ENCODE results near the gene CHN1. TPM values are rescaled to one million over a fixed set of nuclear protein-coding genes. Genes with fewer than 3 reads are reported as not detected.

Gene CHN1
- total RNA-seq, 1 donor from 2014 or later: 16.8 TPM

DNA sequence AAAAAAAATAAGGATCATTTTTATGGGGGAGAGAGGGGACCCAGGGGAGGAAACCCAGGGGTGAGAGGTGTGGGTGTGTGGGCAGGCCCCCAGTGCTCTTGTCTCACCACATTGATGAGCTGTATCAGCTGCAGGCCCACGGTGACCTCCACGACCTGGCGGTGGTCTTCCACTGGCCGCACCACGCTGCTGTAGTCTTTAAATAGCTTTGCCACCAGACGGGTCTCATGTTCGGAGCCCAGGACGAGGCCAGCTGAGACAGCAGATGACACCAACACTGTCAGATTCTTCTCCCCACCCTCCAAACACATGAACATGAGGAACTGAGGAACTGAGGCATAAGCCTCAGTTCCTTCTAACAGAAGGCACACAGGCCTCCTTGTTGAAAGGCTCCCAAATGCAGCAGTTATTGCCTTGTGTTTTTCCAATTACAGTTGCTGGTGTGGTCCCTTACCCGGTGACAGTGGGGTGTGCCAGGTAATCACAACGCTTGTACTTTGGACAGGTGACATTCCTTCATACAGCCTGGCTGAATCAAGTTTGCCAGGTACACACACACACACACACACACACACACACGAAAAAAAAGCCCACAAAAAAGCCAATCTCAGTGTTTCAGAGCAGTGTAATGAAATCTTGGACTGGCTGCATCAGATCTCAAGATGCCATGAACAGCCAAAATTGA is 245.7 kb downstream of the CHN1 start:
- ATAC-seq: no peak
- no peak for DNase-seq
- no peak overlapping the region for H3K4me3 ChIP-seq
- no peaks in the 10 kb centered on the region for H3K27me3 ChIP-seq (ENCODE audit: low read depth)
- TF ChIP-seq, protein P1, sequence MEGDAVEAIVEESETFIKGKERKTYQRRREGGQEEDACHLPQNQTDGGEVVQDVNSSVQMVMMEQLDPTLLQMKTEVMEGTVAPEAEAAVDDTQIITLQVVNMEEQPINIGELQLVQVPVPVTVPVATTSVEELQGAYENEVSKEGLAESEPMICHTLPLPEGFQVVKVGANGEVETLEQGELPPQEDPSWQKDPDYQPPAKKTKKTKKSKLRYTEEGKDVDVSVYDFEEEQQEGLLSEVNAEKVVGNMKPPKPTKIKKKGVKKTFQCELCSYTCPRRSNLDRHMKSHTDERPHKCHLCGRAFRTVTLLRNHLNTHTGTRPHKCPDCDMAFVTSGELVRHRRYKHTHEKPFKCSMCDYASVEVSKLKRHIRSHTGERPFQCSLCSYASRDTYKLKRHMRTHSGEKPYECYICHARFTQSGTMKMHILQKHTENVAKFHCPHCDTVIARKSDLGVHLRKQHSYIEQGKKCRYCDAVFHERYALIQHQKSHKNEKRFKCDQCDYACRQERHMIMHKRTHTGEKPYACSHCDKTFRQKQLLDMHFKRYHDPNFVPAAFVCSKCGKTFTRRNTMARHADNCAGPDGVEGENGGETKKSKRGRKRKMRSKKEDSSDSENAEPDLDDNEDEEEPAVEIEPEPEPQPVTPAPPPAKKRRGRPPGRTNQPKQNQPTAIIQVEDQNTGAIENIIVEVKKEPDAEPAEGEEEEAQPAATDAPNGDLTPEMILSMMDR (IDR thresholded peaks at IDR 0.05): no peak
- H3K4me1 ChIP-seq: no peaks in the 10 kb centered on the region
- no peaks in the 10 kb centered on the region for H3K9me3 ChIP-seq
- H3K27ac ChIP-seq: no peak overlapping the region
- no peaks in the 10 kb centered on the region for H3K36me3 ChIP-seq
- intact Hi-C loops (cut with DNase I): loop anchor here (10.0 kb wide), 1 partner anchor 225 kb away; no protein-coding TSS in a partner anchor

DNA sequence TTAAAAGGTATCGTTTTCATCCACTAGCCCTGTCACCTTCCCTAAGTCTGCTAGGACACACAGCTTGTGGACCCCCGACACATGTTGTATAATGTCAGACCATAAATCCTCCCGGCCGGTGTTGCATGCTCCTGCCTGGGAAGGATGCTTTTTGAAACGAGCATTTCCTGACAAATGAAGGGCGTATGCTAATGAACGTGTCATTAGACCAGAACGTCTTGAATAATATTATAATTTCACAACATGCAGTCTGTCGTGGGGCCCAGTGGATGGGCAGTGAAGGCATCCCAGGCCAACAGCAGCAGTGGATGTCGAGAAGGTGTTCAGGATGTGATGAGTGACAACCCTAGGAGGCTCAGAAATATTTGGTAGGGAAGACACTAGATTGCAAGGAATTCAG is 248.4 kb downstream of the CHN1 start:
- TF ChIP-seq, protein P1 (IDR thresholded peaks at IDR 0.05): no peak
- DNase-seq: no peak
- intact Hi-C loops (cut with DNase I): loop anchor here (10.0 kb wide), 1 partner anchor 228 kb away; no protein-coding TSS in a partner anchor
- no peaks in the 10 kb centered on the region for H3K36me3 ChIP-seq
- no peaks in the 10 kb centered on the region for H3K9me3 ChIP-seq
- no peak for ATAC-seq
- no peak overlapping the region for H3K4me3 ChIP-seq
- no peaks in the 10 kb centered on the region for H3K27me3 ChIP-seq (ENCODE audit: low read depth)
- H3K27ac ChIP-seq: no peak overlapping the region
- no peaks in the 10 kb centered on the region for H3K4me1 ChIP-seq

DNA sequence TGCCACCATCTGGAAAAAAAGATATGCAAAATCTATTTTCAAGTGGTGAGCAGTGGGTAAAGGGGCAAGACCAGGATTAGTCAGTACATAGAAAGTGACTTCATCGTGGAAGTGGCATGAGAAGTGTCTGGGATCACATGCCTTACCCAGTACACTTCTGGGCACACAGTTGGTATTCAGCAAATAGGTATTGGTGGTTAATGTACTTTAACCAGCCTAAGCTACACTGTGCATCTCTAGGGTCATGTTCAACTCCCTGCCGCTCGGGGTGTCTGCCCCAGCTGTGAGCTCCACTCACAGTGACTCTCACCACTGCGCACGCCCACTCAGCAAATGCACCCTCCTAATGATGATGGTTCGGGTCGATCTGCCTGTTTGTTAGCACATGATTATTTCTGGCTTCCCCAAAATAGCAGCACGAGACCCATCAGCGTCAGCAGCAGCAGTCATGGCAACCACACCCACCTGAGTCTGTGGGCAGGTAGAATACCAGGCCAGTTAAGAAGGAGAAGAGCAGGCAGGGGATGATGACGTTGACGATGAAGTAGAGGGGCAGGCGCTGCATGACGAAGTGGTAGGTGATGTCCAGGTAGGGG is 252.0 kb downstream of the CHN1 start:
- no peaks in the 10 kb centered on the region for H3K9me3 ChIP-seq
- intact Hi-C loops (cut with DNase I): loop anchor here (10.0 kb wide), 1 partner anchor 232 kb away; no protein-coding TSS in a partner anchor
- ATAC-seq (no peak), DNase-seq (no peak)
- H3K27me3 ChIP-seq (ENCODE audit: low read depth): no peaks in the 10 kb centered on the region
- H3K4me3 ChIP-seq: no peak overlapping the region
- H3K36me3 ChIP-seq: no peaks in the 10 kb centered on the region
- H3K4me1 ChIP-seq: no peaks in the 10 kb centered on the region
- TF ChIP-seq, protein P1 (IDR thresholded peaks at IDR 0.05): no peak
- H3K27ac ChIP-seq: no peak overlapping the region

GRCh38 chr2:174752403-174753037 is 252.7 kb downstream of the CHN1 start:
- H3K36me3 ChIP-seq: no peaks in the 10 kb centered on the region
- H3K27ac ChIP-seq: no peak overlapping the region
- ATAC-seq (no peak), DNase-seq (no peak)
- TF ChIP-seq, protein P1 (IDR thresholded peaks at IDR 0.05): no peak
- no peaks in the 10 kb centered on the region for H3K4me1 ChIP-seq
- no peak overlapping the region for H3K4me3 ChIP-seq
- intact Hi-C loops (cut with DNase I): loop anchor here (10.0 kb wide), 1 partner anchor 232 kb away; no protein-coding TSS in a partner anchor
- H3K9me3 ChIP-seq: no peaks in the 10 kb centered on the region
- no peaks in the 10 kb centered on the region for H3K27me3 ChIP-seq (ENCODE audit: low read depth)

- Histone ChIP-seq H3K9me3 (no peaks in the 10 kb centered on the region), H3K27me3 (ENCODE audit: low read depth) (no peaks in the 10 kb centered on the region), H3K4me3 (no peak overlapping the region), H3K4me1 (no peaks in the 10 kb centered on the region), H3K36me3 (no peaks in the 10 kb centered on the region), H3K27ac (no peak overlapping the region)
- no peak for DNase-seq
- ATAC-seq: no peak
- TF ChIP-seq, protein P1 (IDR thresholded peaks at IDR 0.05): no peak
- intact Hi-C loops (cut with DNase I): loop anchor here (10.0 kb wide), 1 partner anchor 234 kb away; no protein-coding TSS in a partner anchor
Observed at GRCh38 chr2:174750923-174751441, 254.2 kb downstream of the CHN1 start.
